Stimulated activated CD8-positive, alpha-beta memory T cell treated with anti-CD3 and anti-CD28 coated beads, Interleukin-4, amount 100 ng/mL, for 24 hours (primary cell): ENCODE measurements around the gene NOS1AP.
"Not testable (repeated sequence)": the region's sequence is repeated elsewhere in the genome, so short reads cannot be mapped to it uniquely, and the experiment has no call there.

Source experiments
- DNase-seq: peaks from one replicate; pipeline ENCODE4 v3.0.0-alpha.2; 2020; ENCODE audit warnings: low read depth

The NOS1AP gene

DNA sequence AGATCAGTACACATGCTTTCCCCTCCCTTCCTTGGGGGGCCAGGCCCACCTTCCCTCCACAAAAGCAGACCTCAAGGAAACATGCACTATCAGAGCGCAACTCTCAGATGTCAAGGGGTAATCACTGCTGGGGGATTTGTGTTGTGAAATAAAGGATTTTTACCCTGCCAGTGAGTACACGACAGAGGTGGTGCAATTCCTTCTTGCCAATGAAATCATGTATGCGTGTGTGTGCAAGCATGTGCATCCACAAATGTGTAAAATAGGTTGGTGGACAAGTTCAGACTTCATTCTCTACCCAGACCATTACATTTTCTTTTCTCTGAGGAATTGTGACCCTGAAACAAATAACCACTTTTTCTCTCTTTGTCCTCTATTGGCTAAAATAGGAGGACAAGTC lies 9.8 kb upstream of the NOS1AP start:
- DNase-seq, result no peak

DNA sequence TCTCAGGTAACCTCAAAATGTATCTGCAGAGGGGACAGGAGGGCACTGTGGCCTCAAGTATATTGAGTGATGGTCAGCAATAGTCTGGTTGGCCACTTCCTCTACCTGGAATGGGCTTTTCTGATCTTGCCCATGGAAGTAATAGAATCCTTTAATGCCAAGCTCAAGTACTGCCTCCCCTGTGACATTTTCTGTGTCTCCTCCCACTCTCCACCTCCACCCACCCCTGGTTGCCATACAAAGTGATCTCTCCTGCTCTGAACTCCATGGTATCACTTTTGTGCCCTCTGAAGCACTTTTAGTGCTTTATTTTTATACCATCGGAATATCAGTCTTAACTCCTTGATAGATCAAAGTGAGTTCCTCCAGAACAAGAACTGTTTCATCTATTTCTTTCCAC lies 9.2 kb upstream of the NOS1AP start:
- no peak for DNase-seq

DNA sequence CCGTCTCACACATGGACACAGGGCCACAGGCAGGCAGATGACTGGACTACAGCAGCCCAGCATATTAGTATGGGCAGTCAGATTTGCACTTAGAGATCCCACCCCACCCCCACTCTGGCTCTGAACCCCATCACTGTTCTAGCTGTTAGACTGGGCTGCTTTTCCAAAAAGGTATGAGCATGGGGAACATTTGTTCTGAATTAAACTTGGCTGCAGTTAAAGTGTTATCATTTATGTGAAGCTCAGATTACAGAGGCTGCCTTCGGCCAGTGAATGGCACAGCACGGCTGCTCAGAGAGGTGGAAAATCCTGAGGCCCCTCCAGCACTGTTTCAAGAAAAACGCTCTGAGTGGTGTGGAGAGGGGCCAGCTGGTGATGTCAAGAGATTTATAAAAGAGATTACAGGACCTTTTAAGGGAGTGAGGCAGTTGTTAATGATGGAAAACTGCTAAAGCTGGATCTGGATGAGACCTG lies 6.9 kb upstream of the NOS1AP start:
- no peak for DNase-seq

DNA sequence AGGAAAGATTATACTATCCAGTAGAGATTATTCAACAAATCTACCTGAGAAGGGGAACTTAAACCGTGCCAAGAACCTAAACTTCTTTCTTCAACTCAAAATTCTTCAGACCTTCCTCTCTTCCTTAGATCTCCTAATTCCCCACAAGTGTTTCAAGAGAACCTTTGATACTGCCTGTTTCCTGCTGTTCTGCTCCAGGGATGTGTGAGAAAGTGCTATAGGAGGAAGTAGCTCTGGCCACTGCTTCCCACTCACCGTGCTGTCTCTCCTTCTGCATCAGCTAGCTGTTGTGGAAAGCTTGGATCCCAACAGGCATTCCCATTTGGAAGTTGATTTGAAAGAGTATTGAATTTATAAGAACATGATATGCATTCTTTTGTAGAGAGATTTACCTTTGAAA lies 4.5 kb upstream of the NOS1AP start:
- no peak for DNase-seq

DNA sequence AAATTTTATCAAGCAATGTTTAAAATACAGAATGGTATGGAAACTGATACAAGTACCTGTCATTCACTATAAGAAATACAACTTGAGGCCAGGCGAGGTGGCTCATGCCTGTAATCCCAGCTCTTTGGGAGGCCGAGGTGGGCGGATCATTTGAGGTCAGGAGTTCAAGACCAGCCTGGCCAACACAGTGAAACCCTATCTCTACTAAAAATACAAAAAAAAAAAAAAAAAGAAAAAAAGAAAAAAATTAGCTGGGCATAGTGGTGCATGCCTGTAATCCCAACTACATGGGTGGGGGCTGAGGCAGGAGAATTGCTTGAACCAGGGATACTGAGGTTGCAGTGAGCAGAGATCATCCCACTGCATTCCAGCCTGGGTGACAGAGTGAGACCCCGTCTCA lies 2.7 kb upstream of the NOS1AP start:
- DNase-seq, result not testable (repeated sequence)

DNA sequence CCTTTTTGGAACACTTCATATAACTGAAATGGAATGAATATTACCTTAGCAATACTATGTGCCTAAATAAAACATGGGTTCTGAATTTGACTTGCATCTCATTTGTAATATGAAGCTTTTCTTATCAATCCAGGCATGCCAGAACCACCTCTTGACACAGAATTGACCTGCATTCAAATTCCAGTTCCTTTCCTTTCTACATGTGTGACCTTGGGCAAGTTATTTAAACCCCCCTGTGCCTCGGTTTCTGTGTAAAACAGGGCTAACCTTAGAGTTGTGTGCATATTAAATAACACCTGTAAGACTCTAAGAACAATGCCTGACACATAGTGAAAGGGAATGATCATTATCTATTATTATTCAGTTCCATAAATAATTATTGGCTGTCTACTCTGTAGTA lies 2.0 kb upstream of the NOS1AP start:
- DNase-seq, result no peak

DNA sequence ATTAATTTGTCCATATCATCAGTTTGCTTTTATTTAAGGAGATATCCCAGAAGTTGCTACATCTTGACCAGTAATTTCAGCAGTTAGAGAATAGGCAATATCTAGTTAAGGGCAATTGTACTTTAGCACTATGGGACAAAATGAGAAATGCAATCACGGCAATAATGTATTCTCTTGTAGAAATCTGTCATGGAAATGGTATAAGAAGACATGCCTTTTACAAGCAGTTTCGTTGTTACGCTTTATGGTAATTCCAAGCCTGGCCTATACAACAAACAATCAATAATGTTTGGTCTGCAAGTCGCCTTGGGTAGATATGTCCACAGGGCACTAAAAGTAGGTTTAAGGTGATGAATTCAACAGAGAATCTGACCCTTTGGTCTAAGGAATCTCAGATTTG lies 1.2 kb upstream of the NOS1AP start:
- DNase-seq, result no peak

DNA sequence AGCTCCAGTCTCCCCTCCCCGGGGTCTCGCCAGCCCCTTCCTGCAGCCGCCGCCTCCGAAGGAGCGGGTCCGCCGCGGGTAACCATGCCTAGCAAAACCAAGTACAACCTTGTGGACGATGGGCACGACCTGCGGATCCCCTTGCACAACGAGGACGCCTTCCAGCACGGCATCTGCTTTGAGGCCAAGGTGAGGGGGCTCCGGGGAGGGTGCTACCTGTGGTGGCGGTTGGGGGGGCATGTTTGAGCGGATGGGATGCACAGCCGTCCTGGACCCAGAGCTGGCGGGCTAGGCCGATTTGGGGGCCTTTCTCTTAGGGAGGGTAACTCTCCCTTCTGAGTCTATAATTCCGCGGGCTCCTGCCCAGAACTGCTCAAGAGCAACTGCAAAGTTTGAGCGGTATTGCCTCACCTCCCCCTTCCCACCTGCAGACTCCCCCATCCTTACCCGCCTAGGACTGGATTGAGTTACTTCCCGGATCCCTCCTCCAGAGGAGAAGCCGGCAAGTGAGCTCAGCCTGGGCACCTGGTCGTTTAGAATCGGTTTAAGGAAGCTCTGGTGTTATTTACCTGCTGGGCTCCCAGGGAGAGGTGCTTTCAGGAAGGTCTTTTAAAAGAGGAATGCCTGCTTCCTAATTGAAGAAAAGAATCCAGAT lies 730 bp downstream of the NOS1AP start:
- no peak for DNase-seq

DNA sequence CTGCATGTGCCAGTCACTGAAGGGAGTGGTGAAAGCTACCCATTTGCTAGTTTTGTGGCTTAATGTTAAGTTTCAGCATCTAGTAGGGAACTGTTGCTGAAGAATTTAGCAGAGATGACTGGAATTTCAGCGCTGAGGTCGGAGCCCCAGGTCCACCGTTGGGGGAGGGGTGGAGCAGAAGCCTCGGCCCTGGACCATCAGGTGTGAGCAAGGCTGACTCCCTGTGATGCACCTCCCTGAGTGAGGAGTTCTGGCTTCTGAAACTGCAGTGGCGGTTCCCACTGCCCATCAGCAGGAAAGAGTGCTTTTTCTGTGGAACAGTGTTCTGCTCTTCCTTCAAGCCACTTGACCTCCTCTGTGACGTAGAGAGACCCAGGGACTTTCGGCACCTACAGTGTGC lies 1.3 kb downstream of the NOS1AP start:
- no peak for DNase-seq

DNA sequence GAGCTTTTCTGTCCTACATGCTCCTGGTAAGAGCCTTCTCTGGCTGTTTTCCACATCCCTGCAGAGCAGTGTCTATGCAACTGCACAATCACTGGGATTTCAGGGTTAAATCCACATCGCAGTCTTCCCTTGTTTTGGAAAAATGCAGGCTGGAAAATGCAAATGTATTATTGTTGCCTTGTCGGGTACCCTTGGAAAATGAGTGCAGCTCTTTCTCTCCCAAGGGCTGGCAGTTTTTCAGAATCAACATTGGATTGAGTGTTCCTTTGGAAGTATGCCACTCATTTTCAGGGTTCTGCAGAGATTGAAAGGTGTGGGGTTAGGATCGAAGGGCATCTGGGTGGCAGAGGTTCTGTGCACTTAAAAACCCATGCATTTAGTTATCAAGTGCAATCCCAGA lies 3.2 kb downstream of the NOS1AP start:
- no peak for DNase-seq

DNA sequence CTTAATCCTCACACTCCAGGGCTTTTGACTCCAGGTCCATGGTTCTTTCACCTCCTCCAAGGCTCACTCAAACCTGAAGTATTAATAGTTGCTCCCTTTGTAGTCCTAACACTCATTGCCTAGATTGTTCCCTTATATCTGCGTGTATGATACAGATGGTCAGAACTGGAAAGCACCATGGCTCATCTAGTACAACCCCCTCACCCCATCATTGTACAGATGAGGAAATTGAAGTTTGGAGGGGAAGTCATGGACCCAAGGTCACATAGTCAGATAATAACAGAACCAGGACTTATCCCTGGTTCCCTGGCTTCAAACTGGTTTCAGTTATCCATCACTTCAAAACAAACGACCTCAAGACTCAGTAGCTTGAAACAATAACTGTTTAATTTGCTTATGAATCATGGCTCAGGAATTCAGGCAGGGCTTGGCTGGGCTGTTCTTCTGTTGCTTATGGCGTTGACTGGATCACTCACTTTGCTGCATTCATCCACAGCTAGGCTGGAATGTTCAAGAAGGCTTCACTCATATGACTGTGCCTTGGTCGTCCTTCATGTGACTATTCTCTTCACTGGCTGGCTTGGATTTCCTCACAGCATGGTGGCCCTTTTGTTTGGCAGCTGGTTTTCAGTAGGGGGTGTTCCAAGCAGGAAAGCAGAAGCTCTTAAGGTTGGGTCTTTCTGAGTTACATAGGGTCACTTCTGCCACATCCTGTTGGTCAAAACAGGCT lies 5.0 kb downstream of the NOS1AP start:
- DNase-seq, result no peak

DNA sequence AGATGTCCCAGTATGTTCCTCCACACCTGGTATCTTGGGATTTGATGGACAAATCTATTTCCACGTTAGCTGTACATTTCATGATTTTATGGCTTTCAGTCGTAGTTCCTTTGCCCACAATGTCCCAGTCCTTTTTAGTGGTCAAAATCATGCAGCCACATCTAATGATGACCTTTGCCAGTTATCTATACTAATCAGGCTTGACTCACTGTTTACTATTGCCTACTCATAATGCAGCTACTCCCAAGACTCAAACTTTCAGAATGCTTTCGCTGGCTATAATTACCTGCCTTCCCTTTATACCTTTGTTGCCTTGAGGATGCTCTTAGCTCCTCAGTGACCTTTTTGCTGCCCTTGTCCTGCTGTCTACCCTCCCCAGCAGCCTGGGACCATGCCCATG lies 6.4 kb downstream of the NOS1AP start:
- no peak for DNase-seq

DNA sequence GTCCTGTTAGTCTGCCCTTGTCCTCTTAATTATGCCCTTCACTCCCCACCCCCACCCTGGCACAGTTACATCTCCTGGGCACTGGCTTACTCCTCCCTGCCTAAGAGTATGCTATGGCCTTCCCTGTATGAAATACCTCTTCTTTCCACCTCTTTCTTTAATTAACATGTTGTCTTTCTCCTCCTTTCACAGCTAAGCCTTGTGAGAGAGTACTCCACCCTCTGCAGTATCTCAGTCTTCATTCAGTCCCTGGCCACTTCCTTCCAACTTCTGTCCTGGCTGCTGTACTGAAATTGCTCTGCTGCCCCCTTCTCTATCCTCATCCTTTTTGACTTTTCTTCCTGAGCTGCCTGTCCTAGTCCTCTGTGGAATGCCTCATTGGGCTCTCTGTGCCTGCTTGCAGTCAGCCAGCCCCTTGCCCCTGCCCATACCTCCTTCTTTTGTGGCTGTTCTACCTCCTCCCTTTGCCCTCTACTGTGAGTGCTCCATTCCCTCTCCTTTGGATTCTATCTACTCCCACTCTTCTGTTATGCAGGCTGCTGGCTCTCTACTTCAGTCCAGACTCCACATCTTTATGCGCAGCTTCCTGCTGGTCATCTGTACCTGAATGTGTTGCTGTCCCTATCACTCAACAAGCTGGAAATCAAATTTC lies 8.3 kb downstream of the NOS1AP start:
- no peak for DNase-seq

DNA sequence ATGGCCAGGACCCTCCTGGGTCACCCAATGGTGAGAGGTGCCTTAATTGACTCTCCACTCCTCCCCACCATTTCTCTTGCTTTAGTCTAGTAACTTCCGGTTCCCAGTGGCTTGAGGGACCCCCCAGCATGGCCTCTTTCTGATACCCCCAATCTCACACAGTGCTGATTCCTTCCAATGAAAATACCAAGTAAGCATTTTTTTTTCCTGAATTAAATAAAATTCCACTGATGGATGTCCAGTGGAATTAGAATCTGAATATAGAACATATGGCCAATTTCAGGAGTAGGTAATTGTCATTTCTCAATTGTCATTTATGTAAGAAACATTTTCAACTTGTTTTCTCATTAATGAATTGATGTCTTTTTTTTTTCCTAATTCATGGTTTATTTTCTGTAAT lies 9.5 kb downstream of the NOS1AP start:
- DNase-seq, result no peak

DNA sequence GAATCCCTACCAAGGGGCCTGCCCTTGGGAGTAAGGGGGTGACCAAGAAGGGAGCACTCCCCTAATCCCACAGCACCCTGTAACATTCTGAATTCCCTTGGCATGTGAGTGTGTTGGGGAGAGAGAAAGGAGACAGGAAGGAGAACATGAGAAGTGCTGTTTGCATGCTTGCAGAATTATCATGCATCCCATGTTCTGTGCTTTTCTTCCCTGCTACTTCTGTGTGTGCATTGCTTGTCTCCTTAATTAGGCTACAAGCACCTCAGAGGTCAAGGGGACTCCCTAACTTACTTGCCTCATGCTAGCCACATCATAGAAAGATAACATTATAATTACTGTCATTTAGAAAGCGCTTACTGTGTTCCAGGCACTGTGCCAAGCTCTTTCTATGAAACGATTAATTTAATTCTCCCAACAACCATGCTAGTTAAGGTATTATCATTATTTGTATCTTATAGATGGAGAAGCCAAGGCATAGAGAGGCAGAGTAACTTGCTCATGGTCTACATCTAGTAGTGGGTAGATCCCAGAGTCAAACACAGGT lies 11.1 kb downstream of the NOS1AP start:
- DNase-seq, result no peak

DNA sequence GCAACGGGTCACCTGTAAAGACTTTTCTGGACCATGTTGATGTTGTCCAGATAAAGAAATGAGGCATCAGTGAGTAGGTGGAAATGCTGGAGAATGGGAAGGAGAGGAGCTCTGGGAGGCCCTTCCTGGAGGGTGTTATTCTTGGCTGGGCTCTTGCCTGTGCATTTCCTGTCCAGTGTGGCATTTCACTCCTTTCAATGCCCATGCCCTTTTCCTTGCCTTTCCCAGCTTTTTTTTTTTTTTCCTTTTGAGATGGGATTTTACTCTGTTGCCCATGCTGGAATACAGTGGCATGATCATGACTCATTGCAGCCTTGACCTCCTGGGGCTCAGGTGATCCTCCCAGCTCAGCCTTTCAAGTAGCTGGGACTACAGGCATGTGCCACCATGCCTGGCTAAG lies 11.8 kb downstream of the NOS1AP start:
- no peak for DNase-seq

DNA sequence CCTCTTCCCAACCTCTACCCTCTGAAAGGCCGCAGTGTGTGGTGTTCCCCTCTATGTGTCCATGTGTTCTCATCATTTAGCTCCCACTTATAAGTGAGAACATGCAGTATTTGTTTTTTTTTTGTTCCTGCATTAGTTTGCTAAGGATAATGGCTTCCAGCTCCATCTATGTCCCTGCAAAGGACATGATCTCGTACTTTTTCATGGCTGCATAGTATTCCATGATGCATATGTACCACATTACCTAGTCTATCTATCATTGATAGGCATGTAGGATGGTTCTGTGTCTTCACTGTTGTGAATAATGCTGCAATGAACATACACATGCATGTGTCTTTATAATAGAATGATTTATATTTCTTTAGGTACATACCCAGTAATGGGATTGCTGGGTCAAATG lies 12.6 kb downstream of the NOS1AP start:
- not testable (repeated sequence) for DNase-seq

DNA sequence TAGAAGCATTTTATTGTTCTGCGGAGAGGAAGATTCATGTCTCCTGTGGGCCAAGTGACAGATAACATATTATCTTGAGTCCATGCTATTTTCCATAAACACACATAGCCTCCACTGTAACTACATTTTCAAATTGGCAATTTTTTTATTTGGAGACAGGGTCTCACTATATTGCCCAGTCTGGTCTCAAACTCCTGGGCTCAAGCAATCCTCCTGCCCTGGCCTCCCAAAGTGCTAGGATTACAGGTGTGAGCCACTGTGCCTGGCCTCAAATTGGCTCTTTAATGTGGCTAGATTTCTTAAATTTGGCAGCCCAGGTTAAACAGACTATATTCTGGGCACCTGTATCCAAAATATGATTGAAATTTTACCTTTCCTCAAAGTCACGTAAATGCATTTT lies 13.8 kb downstream of the NOS1AP start:
- no peak for DNase-seq

DNA sequence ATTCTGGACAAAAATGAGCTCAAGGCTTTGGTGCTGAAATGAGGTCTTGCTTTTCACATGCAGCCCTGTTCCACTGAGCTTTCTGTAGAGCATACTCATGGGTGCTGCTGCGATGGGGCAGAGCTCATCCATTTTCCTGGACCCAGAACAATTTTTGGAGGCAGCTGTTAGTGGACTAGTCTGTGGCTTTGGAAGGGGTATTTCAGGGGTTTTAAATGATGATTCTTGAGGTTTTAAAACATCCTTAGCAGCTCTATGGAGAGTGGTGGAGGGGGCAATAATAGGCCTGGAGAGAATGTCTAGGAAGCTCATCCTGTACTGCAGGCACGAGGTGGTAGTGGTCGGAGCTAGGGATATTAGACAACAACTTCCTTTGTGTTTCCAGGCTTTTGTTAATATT lies 16.5 kb downstream of the NOS1AP start:
- no peak for DNase-seq

DNA sequence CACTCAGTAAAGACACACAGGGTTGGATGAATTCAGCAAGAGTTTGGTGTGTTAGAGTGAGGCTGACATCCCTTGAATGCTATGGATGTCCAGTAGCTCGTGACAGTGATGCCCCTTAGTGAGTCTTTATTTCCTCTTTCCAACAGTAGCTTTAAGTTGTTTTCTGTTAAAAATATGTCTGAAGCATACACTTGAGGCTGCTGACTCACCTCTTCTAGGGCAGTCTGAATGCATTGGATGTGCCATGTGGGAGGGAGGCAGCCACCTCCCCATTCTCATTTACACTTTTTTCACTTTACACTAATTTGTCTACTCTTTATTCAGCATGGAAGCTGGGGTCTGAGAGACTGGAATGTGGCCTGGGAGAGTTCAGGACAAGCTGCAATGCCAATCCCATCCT lies 17.6 kb downstream of the NOS1AP start:
- no peak for DNase-seq

DNA sequence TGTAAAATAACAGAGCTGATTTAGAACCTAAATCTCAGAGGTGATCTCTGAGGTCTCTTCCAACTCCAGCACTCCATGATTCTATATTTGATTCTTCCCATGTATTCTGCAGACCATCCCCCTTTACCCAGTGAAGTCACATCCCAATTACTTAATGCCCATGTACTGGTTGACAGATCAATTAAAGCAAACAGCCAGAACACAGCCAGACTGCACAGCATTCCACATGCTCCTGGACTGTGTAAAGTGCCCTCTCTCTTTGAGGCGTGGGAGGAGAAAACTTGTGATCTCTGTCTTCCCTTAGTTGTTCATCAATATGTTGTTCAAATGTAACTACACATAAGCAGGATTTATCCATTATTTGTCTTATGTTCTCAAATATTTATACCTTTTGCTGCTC lies 18.1 kb downstream of the NOS1AP start:
- DNase-seq, result no peak

DNA sequence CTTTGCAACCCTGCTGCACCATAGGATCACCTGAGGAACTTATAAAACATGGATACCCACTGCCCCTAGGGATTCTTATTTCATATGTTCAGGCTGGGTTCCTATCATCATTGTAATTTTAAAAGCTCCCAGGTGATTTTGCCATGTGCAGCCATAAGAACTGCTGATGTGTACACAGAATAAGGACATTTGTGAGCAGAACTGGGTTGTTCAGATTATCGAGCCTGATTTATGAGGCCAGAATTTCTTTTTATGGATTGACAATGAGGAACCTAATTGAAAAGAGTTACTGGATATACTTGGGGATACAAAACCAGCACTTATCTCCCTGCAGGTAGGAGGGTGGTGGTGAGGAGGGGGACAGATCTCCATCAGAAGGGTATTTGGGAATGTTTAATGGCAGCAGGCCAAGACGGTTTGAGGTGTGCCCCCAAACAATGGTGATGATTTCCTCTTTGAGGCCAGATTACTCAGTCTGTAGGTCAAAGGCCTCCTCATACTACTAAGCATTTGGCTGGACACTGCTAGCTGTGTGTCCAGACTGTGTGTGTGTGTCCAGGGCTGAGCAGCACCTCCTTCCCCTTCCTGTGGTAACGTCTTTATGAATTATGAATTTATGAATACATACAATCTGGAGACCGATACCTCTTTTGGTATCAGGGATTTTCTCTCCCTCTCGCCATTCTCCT lies 18.9 kb downstream of the NOS1AP start:
- no peak for DNase-seq

DNA sequence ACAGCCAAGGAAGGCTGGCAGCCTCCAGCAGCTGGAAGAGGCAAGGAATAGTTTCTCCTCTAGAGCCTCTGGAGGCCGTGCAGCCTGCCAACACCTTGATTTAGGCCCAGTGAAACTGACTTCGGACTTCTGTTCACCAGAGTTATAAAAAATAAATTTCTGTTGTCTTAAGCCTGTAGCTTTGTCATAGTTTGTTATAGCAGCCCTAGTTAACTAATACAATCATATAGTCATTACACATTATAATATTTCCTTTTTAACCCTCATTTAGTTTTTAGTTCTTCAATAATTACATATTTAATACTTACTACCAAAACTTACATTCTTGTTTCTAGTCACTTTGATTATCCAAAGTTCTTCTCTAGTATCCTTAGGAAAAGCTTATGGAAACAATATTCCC lies 20.3 kb downstream of the NOS1AP start:
- no peak for DNase-seq
